Lower lobe of right lung (tissue), 2 donors: Measurements from ENCODE around the gene PDGFA. TPM values are rescaled to one million over a fixed set of nuclear protein-coding genes. Genes with fewer than 3 reads are reported as not detected.

Experiments
- ATAC-seq, 2 donors: fragments of 200-7000 bp; cut with Tn5 transposase; one replicate each; pipeline ENCODE4 v1.9.1; 2020 to 2022; ENCODE audit warnings: mild to moderate bottlenecking in 2 of 2, moderate library complexity in 2 of 2
- DNase-seq: peaks from one replicate; pipeline ENCODE4 v3.0.0-alpha.2; 2020
- H3K27ac ChIP-seq: fragments of 200-600 bp; one replicate; pipeline ENCODE4 v1.8.0; 2022
- H3K27me3 ChIP-seq: fragments of 200-600 bp; one replicate; pipeline ENCODE4 v1.8.0; 2022; ENCODE audit warnings: low read depth
- H3K36me3 ChIP-seq: fragments of 200-600 bp; one replicate; pipeline ENCODE4 v1.8.0; 2022; ENCODE audit warnings: mild to moderate bottlenecking
- H3K4me1 ChIP-seq: fragments of 200-600 bp; one replicate; pipeline ENCODE4 v1.8.0; 2022
- H3K4me3 ChIP-seq: fragments of 200-600 bp; one replicate; pipeline ENCODE4 v1.8.0; 2022; ENCODE audit warnings: mild to moderate bottlenecking
- H3K9me3 ChIP-seq: fragments of 200-600 bp; one replicate; pipeline ENCODE4 v1.8.0; 2022
- intact Hi-C: fragments of 100-400 bp; cut with DNase I; formaldehyde crosslinking; loops from one replicate; pipeline ENCODE4 v1.11.0; 2022
- total RNA-seq: library from RNA; stranded (reverse); fragmentation: NEBNext Ultra II Directional; extraction: Animal tissue kit (Norgen Biotek cat#: 25700); gene quantifications from one replicate; pipeline ENCODE4 v1.2.1, GENCODE V29; 2021
- TF ChIP-seq, protein P1 (sequence below): fragments of 200-600 bp; IDR thresholded peaks from one replicate; pipeline ENCODE4 v1.8.0; 2022; ENCODE audit warnings: antibody characterized with exemption, mild to moderate bottlenecking
- donor health status: DM: no; HTN: yes; CAD: no; lungs with severe emphysema.

Gene PDGFA
- total RNA-seq, 1 donor from 2014 or later, result 27.1 TPM

GRCh38 chr7:453597-454306 is 65.9 kb downstream of the PDGFA start:
- DNase-seq (peak; percentile 23), ATAC-seq (no peak)
- H3K27me3 ChIP-seq, result peaks cover 21% of the 10 kb centered on the region
- H3K4me3 ChIP-seq, result no peak overlapping the region
- no peak overlapping the region for H3K27ac ChIP-seq
- TF ChIP-seq, protein P1, sequence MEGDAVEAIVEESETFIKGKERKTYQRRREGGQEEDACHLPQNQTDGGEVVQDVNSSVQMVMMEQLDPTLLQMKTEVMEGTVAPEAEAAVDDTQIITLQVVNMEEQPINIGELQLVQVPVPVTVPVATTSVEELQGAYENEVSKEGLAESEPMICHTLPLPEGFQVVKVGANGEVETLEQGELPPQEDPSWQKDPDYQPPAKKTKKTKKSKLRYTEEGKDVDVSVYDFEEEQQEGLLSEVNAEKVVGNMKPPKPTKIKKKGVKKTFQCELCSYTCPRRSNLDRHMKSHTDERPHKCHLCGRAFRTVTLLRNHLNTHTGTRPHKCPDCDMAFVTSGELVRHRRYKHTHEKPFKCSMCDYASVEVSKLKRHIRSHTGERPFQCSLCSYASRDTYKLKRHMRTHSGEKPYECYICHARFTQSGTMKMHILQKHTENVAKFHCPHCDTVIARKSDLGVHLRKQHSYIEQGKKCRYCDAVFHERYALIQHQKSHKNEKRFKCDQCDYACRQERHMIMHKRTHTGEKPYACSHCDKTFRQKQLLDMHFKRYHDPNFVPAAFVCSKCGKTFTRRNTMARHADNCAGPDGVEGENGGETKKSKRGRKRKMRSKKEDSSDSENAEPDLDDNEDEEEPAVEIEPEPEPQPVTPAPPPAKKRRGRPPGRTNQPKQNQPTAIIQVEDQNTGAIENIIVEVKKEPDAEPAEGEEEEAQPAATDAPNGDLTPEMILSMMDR, result no peak
- intact Hi-C loops, result no loop called here
- no peaks in the 10 kb centered on the region for H3K36me3 ChIP-seq
- H3K9me3 ChIP-seq, result no peaks in the 10 kb centered on the region
- H3K4me1 ChIP-seq, result peaks cover 16% of the 10 kb centered on the region

GRCh38 chr7:452791-453455 is 66.7 kb downstream of the PDGFA start:
- intact Hi-C loops, result no loop called here
- peaks cover 16% of the 10 kb centered on the region for H3K4me1 ChIP-seq
- DNase-seq, result no peak
- no peak overlapping the region for H3K4me3 ChIP-seq
- H3K27me3 ChIP-seq, result peaks cover 21% of the 10 kb centered on the region
- no peaks in the 10 kb centered on the region for H3K36me3 ChIP-seq
- no peak overlapping the region for H3K27ac ChIP-seq
- no peaks in the 10 kb centered on the region for H3K9me3 ChIP-seq
- TF ChIP-seq, protein P1, result no peak
- peak in 1 of 2 donors; percentile 8 for ATAC-seq

- ATAC-seq, result peak; percentile 44 to 66
- Histone ChIP-seq H3K36me3 (no peaks in the 10 kb centered on the region), H3K27ac (no peak overlapping the region), H3K4me3 (no peak overlapping the region), H3K9me3 (no peaks in the 10 kb centered on the region), H3K27me3 (peaks cover 21% of the 10 kb centered on the region), H3K4me1 (peaks cover 16% of the 10 kb centered on the region)
- TF ChIP-seq, protein P1, result no peak
- DNase-seq, result no peak
- intact Hi-C loops, result no loop called here
Observed at GRCh38 chr7:452226-452751, 67.4 kb downstream of the PDGFA start.

GRCh38 chr7:451255-452225 is 68.1 kb downstream of the PDGFA start:
- DNase-seq, result peak; percentile 29
- no peak overlapping the region for H3K27ac ChIP-seq
- peaks cover 21% of the 10 kb centered on the region for H3K27me3 ChIP-seq
- H3K9me3 ChIP-seq, result no peaks in the 10 kb centered on the region
- no peak overlapping the region for H3K4me3 ChIP-seq
- H3K4me1 ChIP-seq, result peaks cover 16% of the 10 kb centered on the region
- H3K36me3 ChIP-seq, result no peaks in the 10 kb centered on the region
- ATAC-seq, result no peak
- TF ChIP-seq, protein P1, result no peak
- intact Hi-C loops, result no loop called here

DNA sequence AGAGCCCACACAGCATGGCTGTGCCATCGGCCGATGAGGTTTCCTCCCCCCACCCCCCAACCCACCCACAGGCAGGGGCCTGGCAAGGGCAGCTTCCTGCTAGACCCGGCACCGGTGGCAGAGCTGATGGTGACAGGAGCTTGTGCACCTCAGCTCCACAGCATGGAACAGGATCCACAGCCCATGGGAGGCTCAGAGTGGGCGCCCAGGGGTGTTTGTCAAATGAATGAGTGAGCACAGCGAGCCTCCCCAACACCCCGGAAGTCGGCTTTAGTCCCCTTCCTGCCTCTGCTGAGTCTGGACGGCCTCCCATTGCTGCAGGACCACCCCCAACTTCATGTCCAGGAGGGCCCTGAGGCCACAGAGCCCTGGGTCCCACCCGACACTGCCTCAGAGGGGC is 68.9 kb downstream of the PDGFA start:
- Histone ChIP-seq H3K9me3 (no peaks in the 10 kb centered on the region), H3K4me1 (peaks cover 16% of the 10 kb centered on the region), H3K27ac (no peak overlapping the region), H3K4me3 (no peak overlapping the region), H3K27me3 (peaks cover 21% of the 10 kb centered on the region), H3K36me3 (no peaks in the 10 kb centered on the region)
- TF ChIP-seq, protein P1, result no peak
- intact Hi-C loops, result no loop called here
- ATAC-seq (no peak), DNase-seq (peak; percentile 39)
